Measurements from ENCODE around the gene CENPO.

DNA sequence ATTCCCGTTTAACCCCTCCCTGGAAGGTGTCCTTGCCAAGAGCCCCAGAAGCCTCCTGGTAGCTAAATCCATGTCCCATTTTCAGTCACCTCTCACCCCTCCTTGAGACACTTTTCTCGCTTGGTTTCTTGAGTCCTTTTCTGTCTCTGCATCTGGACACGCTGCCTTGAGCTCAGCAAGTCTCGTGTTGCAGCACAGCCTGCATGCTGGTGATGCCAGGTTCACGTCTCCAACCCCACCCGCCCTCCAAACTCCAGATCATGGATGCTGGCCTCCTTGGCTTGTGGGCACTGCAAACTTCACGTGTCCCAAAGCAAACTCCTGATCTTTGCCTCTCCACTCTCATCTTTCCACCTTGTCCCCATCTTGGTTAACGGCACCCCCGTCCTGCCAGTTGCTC is 39.3 kb downstream of the CENPO start:
- TF ChIP-seq, protein P1, sequence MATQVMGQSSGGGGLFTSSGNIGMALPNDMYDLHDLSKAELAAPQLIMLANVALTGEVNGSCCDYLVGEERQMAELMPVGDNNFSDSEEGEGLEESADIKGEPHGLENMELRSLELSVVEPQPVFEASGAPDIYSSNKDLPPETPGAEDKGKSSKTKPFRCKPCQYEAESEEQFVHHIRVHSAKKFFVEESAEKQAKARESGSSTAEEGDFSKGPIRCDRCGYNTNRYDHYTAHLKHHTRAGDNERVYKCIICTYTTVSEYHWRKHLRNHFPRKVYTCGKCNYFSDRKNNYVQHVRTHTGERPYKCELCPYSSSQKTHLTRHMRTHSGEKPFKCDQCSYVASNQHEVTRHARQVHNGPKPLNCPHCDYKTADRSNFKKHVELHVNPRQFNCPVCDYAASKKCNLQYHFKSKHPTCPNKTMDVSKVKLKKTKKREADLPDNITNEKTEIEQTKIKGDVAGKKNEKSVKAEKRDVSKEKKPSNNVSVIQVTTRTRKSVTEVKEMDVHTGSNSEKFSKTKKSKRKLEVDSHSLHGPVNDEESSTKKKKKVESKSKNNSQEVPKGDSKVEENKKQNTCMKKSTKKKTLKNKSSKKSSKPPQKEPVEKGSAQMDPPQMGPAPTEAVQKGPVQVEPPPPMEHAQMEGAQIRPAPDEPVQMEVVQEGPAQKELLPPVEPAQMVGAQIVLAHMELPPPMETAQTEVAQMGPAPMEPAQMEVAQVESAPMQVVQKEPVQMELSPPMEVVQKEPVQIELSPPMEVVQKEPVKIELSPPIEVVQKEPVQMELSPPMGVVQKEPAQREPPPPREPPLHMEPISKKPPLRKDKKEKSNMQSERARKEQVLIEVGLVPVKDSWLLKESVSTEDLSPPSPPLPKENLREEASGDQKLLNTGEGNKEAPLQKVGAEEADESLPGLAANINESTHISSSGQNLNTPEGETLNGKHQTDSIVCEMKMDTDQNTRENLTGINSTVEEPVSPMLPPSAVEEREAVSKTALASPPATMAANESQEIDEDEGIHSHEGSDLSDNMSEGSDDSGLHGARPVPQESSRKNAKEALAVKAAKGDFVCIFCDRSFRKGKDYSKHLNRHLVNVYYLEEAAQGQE (IDR thresholded peaks at IDR 0.05; ENCODE audit: insufficient read depth in 1 of 2, low read depth in 2 of 2, low read length in 1 of 2): no peak
- TF ChIP-seq, protein P2, sequence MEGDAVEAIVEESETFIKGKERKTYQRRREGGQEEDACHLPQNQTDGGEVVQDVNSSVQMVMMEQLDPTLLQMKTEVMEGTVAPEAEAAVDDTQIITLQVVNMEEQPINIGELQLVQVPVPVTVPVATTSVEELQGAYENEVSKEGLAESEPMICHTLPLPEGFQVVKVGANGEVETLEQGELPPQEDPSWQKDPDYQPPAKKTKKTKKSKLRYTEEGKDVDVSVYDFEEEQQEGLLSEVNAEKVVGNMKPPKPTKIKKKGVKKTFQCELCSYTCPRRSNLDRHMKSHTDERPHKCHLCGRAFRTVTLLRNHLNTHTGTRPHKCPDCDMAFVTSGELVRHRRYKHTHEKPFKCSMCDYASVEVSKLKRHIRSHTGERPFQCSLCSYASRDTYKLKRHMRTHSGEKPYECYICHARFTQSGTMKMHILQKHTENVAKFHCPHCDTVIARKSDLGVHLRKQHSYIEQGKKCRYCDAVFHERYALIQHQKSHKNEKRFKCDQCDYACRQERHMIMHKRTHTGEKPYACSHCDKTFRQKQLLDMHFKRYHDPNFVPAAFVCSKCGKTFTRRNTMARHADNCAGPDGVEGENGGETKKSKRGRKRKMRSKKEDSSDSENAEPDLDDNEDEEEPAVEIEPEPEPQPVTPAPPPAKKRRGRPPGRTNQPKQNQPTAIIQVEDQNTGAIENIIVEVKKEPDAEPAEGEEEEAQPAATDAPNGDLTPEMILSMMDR (IDR thresholded peaks at IDR 0.05): no peak
- TF ChIP-seq POLR2AphosphoS5 (IDR thresholded peaks at IDR 0.05; ENCODE audit: low read depth, low read length) (no peak), TCF7L2 (IDR thresholded peaks at IDR 0.05; ENCODE audit: low read depth, low read length) (no peak), SIN3A (IDR thresholded peaks at IDR 0.05; ENCODE audit: borderline replicate concordance, insufficient read depth, low read depth, low read length) (no peak)
